GM23338 (cell line): ENCODE data around the gene KRT7.

Source experiments
- CREB1 ChIP-seq: fragments of 250-450 bp; sonication (Bioruptor Pico); IDR thresholded peaks from 2 replicates; pipeline ENCODE4 v1.5.0; 2020; ENCODE audit warnings: low read depth, mild to moderate bottlenecking, moderate library complexity
- CTCF ChIP-seq, 2 experiments: fragments of 200-600 bp in 1 of 2; sonication (generic) in 1 of 2; conservative IDR thresholded peaks; 2 replicates each; pipeline versions ENCODE4 v1.5.1 to v1.6.1; 2016 to 2017; ENCODE audit warnings: antibody characterized with exemption in 2 of 2, low read depth in 2 of 2, mild to moderate bottlenecking in 2 of 2, moderate library complexity in 1 of 2
- EZH2 ChIP-seq: fragments of 200-600 bp; sonication (generic); IDR thresholded peaks from one replicate; pipeline ENCODE4 v1.8.0; 2017; ENCODE audit warnings: antibody characterized with exemption, mild to moderate bottlenecking, low read depth; ENCODE audit not compliant: unreplicated experiment
- NANOG ChIP-seq: IDR thresholded peaks from 2 replicates; pipeline ENCODE4 v1.6.1; 2016; ENCODE audit warnings: antibody characterized with exemption, borderline replicate concordance
- POLR2AphosphoS5 ChIP-seq: IDR thresholded peaks from 2 replicates; pipeline ENCODE4 v1.6.1; 2016; ENCODE audit warnings: antibody characterized with exemption, low read depth
- TF ChIP-seq, protein P1 (sequence below): IDR thresholded peaks from one replicate; pipeline ENCODE4 v1.6.1; 2018; ENCODE audit warnings: antibody characterized with exemption; ENCODE audit not compliant: unreplicated experiment

- TF ChIP-seq EZH2 (no peak), CTCF (conservative IDR thresholded peaks at IDR 0.05; ENCODE audit: low read depth in 2 of 2) (no peak), POLR2AphosphoS5 (no peak), CREB1 (CRISPR knock-in tag) (no peak), NANOG (no peak)
- TF ChIP-seq, protein P1, sequence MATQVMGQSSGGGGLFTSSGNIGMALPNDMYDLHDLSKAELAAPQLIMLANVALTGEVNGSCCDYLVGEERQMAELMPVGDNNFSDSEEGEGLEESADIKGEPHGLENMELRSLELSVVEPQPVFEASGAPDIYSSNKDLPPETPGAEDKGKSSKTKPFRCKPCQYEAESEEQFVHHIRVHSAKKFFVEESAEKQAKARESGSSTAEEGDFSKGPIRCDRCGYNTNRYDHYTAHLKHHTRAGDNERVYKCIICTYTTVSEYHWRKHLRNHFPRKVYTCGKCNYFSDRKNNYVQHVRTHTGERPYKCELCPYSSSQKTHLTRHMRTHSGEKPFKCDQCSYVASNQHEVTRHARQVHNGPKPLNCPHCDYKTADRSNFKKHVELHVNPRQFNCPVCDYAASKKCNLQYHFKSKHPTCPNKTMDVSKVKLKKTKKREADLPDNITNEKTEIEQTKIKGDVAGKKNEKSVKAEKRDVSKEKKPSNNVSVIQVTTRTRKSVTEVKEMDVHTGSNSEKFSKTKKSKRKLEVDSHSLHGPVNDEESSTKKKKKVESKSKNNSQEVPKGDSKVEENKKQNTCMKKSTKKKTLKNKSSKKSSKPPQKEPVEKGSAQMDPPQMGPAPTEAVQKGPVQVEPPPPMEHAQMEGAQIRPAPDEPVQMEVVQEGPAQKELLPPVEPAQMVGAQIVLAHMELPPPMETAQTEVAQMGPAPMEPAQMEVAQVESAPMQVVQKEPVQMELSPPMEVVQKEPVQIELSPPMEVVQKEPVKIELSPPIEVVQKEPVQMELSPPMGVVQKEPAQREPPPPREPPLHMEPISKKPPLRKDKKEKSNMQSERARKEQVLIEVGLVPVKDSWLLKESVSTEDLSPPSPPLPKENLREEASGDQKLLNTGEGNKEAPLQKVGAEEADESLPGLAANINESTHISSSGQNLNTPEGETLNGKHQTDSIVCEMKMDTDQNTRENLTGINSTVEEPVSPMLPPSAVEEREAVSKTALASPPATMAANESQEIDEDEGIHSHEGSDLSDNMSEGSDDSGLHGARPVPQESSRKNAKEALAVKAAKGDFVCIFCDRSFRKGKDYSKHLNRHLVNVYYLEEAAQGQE, result no peak
Measured at GRCh38 chr12:52260361-52261207, 27.5 kb downstream of the KRT7 start.
